ENCODE results near the gene IPO13.

IPO13 gene

DNA sequence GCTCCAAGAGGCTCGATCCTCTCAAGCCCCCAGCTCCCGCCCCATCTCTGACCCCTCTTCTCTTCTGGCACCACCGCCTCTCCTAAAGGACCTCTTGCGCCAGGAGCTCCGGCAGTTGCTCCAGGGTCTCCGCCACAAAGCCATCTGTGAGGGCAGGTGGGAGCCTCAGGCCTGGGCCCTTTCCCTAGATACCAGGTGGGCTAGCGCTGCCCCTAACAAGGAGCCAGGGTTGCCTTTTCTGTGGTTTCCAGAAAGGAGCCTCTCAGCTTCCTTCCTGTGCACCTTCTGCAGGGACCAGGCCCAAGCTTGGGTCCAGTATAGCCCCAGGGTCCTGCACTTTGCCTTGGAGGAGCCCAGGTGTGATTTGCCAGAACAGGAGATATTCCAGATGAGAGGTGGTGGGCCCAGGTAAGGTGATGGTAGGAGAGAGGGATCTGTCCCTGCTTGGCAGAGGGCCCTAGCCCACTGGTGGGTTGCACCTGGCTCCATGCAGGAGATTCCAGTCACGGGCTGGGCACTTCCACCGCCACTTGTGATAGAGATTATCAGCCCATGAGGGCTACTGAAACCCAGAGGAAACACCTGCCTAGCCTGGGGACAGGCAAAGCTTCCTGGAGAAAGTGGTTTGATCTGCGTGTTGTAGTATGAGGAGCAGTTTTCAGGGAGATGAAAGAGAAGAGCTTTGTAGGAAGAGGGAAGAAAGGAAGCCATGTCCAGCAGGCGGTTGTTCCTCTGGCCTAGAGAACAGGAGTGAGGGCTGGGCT, 45.7 kb downstream of the IPO13 start:
- Histone ChIP-seq H3K4me3 (ENCODE audit: low read length in 2 of 2) (peak overlapping the region; percentile 76 to 78), H3K36me3 (ENCODE audit: control insufficient read depth in 2 of 2, insufficient read depth in 2 of 2, low read length in 2 of 2) (no peaks in the 10 kb centered on the region), H3K9ac (ENCODE audit: low read length in 2 of 2) (peak overlapping the region; percentile 5 to 72), H3K4me1 (ENCODE audit: control insufficient read depth, insufficient read depth, low read length) (peaks cover 20% of the 10 kb centered on the region), H3K27me3 (ENCODE audit: control insufficient read depth in 1 of 2, insufficient read depth in 2 of 2, low read length in 2 of 2) (no peaks in the 10 kb centered on the region), H3K9me3 (ENCODE audit: control insufficient read depth in 2 of 2, low read length in 2 of 2) (no peaks in the 10 kb centered on the region), H3K27ac (ENCODE audit: low read length) (no peak overlapping the region)

DNA sequence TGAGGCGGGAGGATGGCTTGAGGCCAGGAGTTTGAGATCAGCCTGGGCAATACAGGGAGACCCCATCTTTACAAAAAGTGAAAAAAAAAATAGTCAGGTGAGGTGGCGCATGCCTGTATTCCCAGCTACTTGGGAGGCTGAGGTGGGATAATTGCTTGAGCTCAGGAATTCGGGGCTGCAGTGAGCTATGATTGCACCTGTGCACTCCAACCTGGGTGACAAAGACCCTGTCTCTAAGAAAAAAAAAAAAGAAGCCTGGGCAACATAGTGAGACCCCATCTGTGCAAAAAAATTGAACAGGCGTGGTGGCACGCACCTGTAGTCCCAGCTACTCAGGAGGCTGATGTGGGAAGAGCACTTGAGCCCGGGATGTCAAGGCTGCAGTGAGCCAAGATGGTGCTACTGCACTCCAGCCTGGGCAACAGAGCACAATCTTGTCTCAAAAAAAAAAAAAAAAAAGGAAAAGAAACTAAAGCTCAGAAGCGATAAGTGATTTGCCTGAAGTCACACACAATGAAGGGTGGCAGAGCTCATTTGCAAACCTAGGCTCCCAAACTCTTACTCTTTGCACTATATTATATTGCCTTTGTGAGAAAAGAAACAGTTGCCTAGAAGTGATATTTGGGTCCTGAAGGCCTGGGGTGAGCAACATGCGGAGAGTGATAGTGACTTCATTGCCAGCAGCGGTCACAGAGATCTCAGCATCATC, 46.6 kb downstream of the IPO13 start:
- H3K36me3 ChIP-seq (ENCODE audit: control insufficient read depth in 2 of 2, insufficient read depth in 2 of 2, low read length in 2 of 2), result no peaks in the 10 kb centered on the region
- no peak overlapping the region for H3K9ac ChIP-seq (ENCODE audit: low read length in 2 of 2)
- H3K27ac ChIP-seq (ENCODE audit: low read length), result no peak overlapping the region
- no peak overlapping the region for H3K4me3 ChIP-seq (ENCODE audit: low read length in 2 of 2)
- no peaks in the 10 kb centered on the region for H3K9me3 ChIP-seq (ENCODE audit: control insufficient read depth in 2 of 2, low read length in 2 of 2)
- H3K27me3 ChIP-seq (ENCODE audit: control insufficient read depth in 1 of 2, insufficient read depth in 2 of 2, low read length in 2 of 2), result no peaks in the 10 kb centered on the region
- peaks cover 20% of the 10 kb centered on the region for H3K4me1 ChIP-seq (ENCODE audit: control insufficient read depth, insufficient read depth, low read length)

DNA sequence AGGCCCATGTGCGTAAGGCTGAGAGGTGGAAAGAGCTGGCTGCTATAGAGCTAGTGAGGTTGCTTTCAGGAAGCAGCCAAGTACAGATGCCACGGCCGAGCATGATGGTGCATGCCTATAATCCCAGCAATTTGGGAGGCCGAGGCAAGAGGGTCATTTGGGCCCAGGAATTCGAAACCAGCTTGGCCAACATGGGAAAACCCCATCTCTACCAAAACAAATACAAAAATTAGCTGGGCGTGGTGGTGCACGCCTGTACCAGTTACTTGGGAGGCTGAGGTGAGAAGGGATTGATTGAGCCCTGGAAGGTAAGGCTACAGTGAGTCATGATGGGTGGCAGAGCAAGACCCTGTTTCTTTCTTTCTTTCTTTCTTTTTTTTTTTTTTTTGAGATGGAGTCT, 47.3 kb downstream of the IPO13 start:
- no peaks in the 10 kb centered on the region for H3K36me3 ChIP-seq (ENCODE audit: control insufficient read depth in 2 of 2, insufficient read depth in 2 of 2, low read length in 2 of 2)
- no peaks in the 10 kb centered on the region for H3K9me3 ChIP-seq (ENCODE audit: control insufficient read depth in 2 of 2, low read length in 2 of 2)
- H3K9ac ChIP-seq (ENCODE audit: low read length in 2 of 2), result no peak overlapping the region
- H3K27ac ChIP-seq (ENCODE audit: low read length), result no peak overlapping the region
- peaks cover 20% of the 10 kb centered on the region for H3K4me1 ChIP-seq (ENCODE audit: control insufficient read depth, insufficient read depth, low read length)
- no peaks in the 10 kb centered on the region for H3K27me3 ChIP-seq (ENCODE audit: control insufficient read depth in 1 of 2, insufficient read depth in 2 of 2, low read length in 2 of 2)
- H3K4me3 ChIP-seq (ENCODE audit: low read length in 2 of 2), result no peak overlapping the region

DNA sequence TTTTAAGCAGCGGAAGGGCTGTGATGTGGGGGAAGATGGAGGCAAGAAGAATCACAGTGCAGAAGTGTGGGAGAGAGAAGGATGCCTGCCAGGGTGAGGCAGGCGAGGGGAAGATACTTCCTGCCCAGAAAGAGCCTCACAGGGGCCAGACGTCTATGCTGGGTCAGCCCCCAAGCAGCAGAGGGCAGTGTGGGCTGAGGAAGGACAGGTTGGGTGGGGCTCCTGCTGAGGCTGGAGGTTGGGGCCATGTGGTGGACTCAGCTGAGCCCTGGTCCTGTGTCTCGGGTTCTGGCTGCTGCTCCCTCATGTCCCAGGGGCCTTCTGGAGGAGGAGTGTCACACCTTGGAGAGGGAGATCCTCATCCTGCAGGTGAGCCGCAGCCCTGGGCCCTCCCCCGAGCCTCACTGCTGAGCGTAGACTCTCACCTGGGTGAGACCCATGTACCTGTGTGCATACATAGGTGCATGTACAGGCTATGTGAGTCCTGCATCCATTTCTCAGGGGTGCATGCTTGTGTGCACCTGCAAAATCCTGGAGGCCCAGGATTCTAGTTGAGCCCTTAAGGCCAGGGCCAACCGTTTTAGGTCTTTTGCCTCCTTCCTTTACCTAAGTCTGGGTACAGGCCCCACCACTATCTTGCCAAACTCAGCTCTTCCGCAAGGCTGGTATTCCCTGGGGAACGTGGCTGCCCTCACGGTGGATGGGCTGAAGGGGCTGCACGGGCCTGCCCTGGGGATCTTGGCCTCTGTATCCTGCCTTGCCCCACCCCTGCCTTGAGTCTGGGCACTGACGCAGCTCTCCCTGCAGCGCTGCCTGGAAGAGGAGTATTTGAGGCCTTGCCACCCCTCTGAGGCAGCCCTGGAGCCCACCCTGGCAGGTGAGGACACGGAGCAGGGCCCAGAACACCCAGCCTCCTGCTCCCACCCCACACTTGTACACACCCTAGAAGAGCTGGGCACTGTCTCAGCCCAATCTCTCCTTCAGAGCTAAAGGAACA, 48.3 kb downstream of the IPO13 start:
- H3K9ac ChIP-seq (ENCODE audit: low read length in 2 of 2), result no peak overlapping the region
- no peaks in the 10 kb centered on the region for H3K9me3 ChIP-seq (ENCODE audit: control insufficient read depth in 2 of 2, low read length in 2 of 2)
- no peaks in the 10 kb centered on the region for H3K27me3 ChIP-seq (ENCODE audit: control insufficient read depth in 1 of 2, insufficient read depth in 2 of 2, low read length in 2 of 2)
- peaks cover 0 to 2% of the 10 kb centered on the region in 2 donors for H3K36me3 ChIP-seq (ENCODE audit: control insufficient read depth in 2 of 2, insufficient read depth in 2 of 2, low read length in 2 of 2)
- no peak overlapping the region for H3K27ac ChIP-seq (ENCODE audit: low read length)
- peaks cover 20% of the 10 kb centered on the region for H3K4me1 ChIP-seq (ENCODE audit: control insufficient read depth, insufficient read depth, low read length)
- no peak overlapping the region for H3K4me3 ChIP-seq (ENCODE audit: low read length in 2 of 2)

DNA sequence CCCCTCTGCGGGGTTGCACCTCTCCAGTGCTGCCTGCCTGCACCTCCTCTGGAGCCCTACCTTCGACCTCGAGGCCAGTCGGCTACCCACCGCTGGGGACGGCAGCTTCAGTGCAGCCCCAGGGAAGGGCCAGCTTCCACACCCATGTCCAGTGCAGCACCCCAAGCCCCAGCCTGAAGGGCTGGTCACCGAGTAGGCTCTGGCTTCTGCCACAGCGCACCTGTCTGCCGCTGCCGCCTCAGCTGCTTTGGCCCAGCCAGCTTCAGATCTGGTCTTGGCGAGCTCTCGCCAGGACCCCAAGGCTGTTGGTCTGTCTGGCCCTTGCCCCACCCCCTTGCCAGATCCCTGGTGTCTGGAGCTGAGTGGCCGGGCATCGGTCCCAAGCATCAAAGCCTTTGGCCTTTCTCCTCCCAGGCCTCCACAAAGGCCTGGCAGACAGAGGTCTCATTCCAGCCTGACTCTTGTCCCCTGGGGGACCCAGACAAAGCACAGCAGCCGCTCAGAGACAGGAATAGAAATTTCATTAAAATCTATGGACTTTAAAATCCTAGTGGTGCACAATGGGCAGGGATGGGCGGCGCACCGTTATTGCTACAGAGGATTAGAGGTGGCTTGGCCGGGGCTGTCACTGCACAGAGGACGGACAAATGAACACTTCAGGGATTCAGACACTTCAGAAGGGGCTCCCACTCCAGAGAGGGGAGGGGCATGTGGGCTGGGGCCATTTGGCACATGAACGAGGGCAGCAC, 49.4 kb downstream of the IPO13 start:
- Histone ChIP-seq H3K9me3 (ENCODE audit: control insufficient read depth in 2 of 2, low read length in 2 of 2) (no peaks in the 10 kb centered on the region), H3K27me3 (ENCODE audit: control insufficient read depth in 1 of 2, insufficient read depth in 2 of 2, low read length in 2 of 2) (no peaks in the 10 kb centered on the region), H3K4me1 (ENCODE audit: control insufficient read depth, insufficient read depth, low read length) (peaks cover 12% of the 10 kb centered on the region), H3K4me3 (ENCODE audit: low read length in 2 of 2) (no peak overlapping the region), H3K9ac (ENCODE audit: low read length in 2 of 2) (no peak overlapping the region), H3K27ac (ENCODE audit: low read length) (no peak overlapping the region), H3K36me3 (ENCODE audit: control insufficient read depth in 2 of 2, insufficient read depth in 2 of 2, low read length in 2 of 2) (peaks cover 2 to 6% of the 10 kb centered on the region in 2 donors)

DNA sequence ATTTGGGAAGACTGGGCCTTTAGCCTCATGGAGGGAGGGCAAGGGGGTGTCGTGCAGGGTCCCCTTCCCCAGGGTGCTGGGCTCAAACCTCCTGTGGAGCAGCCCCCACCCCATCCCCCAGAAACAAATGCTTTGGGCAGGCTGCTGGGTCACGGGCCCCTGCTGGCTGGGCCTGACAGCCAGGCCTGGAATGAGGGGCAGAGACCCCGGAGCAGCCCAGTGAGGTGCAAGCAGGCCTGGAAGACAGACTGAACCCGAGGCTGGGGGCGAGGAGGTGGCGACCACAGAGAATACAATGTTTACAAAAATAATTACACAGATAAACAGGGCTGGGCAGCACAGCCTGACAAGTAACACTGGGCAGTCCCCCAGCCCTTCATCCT, 50.0 kb downstream of the IPO13 start:
- Histone ChIP-seq H3K4me3 (ENCODE audit: low read length in 2 of 2) (no peak overlapping the region), H3K9me3 (ENCODE audit: control insufficient read depth in 2 of 2, low read length in 2 of 2) (no peaks in the 10 kb centered on the region), H3K27ac (ENCODE audit: low read length) (no peak overlapping the region), H3K36me3 (ENCODE audit: control insufficient read depth in 2 of 2, insufficient read depth in 2 of 2, low read length in 2 of 2) (peaks cover 4 to 9% of the 10 kb centered on the region in 2 donors), H3K27me3 (ENCODE audit: control insufficient read depth in 1 of 2, insufficient read depth in 2 of 2, low read length in 2 of 2) (no peaks in the 10 kb centered on the region), H3K9ac (ENCODE audit: low read length in 2 of 2) (no peak overlapping the region), H3K4me1 (ENCODE audit: control insufficient read depth, insufficient read depth, low read length) (peaks cover 11% of the 10 kb centered on the region)

DNA sequence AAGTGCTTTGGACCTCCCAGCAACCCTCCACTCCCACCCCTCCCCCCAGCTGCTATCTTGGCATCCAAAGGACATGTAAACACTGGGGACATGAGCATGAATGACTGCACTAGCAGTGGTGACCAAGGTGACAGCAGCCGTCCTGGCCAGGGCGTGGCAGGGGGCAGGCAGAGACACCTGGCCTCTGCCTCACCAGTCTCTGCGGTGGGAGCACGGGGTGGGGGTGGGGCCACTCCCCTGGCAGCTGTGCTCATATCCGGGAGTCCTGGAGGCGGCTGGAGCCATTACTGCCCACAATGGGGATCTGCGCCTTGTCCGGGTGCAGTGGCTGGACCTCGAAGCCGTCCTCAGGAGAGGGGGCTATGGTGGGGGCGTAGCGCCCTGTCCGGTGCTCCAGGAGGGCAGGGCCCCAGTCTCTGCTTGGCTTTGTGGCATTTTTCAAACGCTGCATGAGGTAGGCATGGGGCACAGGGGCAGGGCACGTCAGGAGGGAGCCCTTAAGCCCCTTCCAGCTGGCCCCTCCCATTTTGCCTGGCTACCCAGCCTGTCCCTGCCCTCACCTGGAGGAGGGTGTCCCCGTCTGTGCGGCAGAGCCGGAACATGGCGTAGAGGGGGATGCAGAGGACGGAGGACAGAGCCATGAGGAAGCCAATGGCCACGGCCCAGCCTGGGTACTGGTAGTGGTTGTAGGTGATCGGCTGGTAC, 50.7 kb downstream of the IPO13 start:
- Histone ChIP-seq H3K36me3 (ENCODE audit: control insufficient read depth in 2 of 2, insufficient read depth in 2 of 2, low read length in 2 of 2) (peaks cover 7 to 9% of the 10 kb centered on the region in 2 donors), H3K4me3 (ENCODE audit: low read length in 2 of 2) (no peak overlapping the region), H3K9me3 (ENCODE audit: control insufficient read depth in 2 of 2, low read length in 2 of 2) (no peaks in the 10 kb centered on the region), H3K27ac (ENCODE audit: low read length) (no peak overlapping the region), H3K27me3 (ENCODE audit: control insufficient read depth in 1 of 2, insufficient read depth in 2 of 2, low read length in 2 of 2) (no peaks in the 10 kb centered on the region), H3K4me1 (ENCODE audit: control insufficient read depth, insufficient read depth, low read length) (peaks cover 7% of the 10 kb centered on the region), H3K9ac (ENCODE audit: low read length in 2 of 2) (no peak overlapping the region)

DNA sequence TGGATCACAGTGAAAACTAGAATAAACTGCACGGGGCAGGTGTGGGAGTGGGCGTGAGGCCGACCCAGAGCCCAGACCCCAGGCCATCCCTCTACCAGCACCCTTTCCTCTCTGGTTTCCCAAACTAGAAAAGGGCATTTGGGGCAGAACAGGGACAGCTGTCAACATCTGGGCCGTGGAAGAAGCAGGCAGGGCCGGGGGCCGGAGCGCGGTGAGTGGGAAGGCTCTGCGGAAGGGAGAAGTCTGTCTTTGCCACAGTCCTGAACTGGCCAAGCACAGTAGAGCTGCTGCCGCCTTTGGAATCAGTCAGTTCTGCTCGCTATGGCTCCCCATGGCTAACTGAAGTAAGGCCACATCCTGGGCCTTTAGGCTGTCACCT, 51.2 kb downstream of the IPO13 start:
- H3K4me3 ChIP-seq (ENCODE audit: low read length in 2 of 2), result no peak overlapping the region
- H3K27me3 ChIP-seq (ENCODE audit: control insufficient read depth in 1 of 2, insufficient read depth in 2 of 2, low read length in 2 of 2), result no peaks in the 10 kb centered on the region
- no peak overlapping the region for H3K27ac ChIP-seq (ENCODE audit: low read length)
- H3K9ac ChIP-seq (ENCODE audit: low read length in 2 of 2), result no peak overlapping the region
- H3K36me3 ChIP-seq (ENCODE audit: control insufficient read depth in 2 of 2, insufficient read depth in 2 of 2, low read length in 2 of 2), result peaks cover 7 to 9% of the 10 kb centered on the region in 2 donors
- H3K9me3 ChIP-seq (ENCODE audit: control insufficient read depth in 2 of 2, low read length in 2 of 2), result no peaks in the 10 kb centered on the region
- peaks cover 7% of the 10 kb centered on the region for H3K4me1 ChIP-seq (ENCODE audit: control insufficient read depth, insufficient read depth, low read length)

DNA sequence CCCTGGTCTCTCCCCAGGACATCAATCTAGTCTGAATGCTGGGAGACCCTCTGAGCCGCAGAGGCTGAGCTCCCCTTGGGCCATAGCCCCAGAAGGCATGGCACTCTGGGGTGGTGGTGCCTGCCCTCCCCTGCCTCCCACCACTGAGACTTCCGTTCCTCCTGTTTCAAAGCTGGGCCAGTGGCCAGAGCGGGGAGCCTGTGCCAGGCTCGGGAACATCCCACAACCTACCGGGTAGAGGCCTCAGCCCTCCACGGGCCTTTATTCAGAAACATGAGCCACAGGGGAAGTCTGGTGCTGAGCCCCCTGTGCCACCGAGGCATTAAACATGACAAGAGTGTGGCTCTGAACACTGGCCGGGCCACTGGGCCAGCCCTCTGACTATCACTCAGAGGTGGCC, 52.7 kb downstream of the IPO13 start:
- H3K36me3 ChIP-seq (ENCODE audit: control insufficient read depth in 2 of 2, insufficient read depth in 2 of 2, low read length in 2 of 2), result peaks cover 7 to 9% of the 10 kb centered on the region in 2 donors
- H3K27ac ChIP-seq (ENCODE audit: low read length), result no peak overlapping the region
- H3K27me3 ChIP-seq (ENCODE audit: control insufficient read depth in 1 of 2, insufficient read depth in 2 of 2, low read length in 2 of 2), result no peaks in the 10 kb centered on the region
- H3K4me3 ChIP-seq (ENCODE audit: low read length in 2 of 2), result no peak overlapping the region
- peaks cover 7% of the 10 kb centered on the region for H3K4me1 ChIP-seq (ENCODE audit: control insufficient read depth, insufficient read depth, low read length)
- H3K9ac ChIP-seq (ENCODE audit: low read length in 2 of 2), result no peak overlapping the region
- no peaks in the 10 kb centered on the region for H3K9me3 ChIP-seq (ENCODE audit: control insufficient read depth in 2 of 2, low read length in 2 of 2)
